Breast epithelium (tissue), 3 donors: ENCODE results near the gene SLC5A6.

Experiments used
- CTCF ChIP-seq, 3 donors: fragments of 450-650 bp; IDR thresholded peaks; one replicate each; pipeline ENCODE4 v1.5.1; 2016 to 2017; ENCODE audit warnings: antibody characterized with exemption in 3 of 3, mild to moderate bottlenecking in 3 of 3, moderate library complexity in 3 of 3
- POLR2A ChIP-seq: fragments of 450-650 bp; IDR thresholded peaks from one replicate; pipeline ENCODE4 v1.6.1; 2016; ENCODE audit warnings: antibody characterized with exemption, mild to moderate bottlenecking, moderate library complexity
- POLR2AphosphoS5 ChIP-seq, 3 donors: sonication (generic); formaldehyde crosslinking; IDR thresholded peaks; one replicate each; pipeline ENCODE4 v1.6.1; 2017; ENCODE audit warnings: antibody characterized with exemption in 3 of 3

DNA sequence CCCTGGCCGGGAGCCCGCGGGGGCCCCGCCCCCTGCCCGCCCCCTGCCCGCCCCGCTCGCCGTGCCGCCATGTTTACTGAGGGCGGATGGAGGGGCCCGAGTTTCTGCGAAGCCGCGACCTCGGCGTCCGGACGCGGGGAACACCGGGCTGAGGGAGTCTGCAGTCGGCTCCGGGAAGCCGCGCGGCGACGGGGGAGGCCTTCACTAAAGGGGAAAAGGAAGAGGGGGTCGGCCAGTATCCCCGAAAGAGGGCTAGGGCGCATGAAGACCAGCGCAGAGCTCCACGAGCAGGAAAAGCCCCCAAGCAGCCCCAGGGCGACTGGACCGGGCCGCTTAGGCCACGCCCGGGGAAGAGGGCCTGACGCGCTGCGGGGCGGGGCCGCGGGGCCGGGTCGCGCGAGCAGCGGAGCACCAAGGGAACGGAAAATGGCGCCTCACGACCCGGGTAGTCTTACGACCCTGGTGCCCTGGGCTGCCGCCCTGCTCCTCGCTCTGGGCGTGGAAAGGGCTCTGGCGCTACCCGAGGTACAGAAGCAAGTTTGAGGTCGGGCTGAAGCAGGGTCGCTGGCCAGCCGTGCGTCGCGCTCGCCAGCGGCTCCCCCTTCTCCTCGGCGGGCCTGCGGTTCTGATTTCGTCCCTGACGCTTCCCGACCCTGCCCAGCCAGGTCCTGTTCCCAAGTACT is at the start of gene SLC5A6, which contains the start of gene ATRAID:
- no peak for TF ChIP-seq CTCF (IDR thresholded peaks at IDR 0.05)
- peak; percentile 79 to 91 (median 83) for TF ChIP-seq POLR2AphosphoS5 (IDR thresholded peaks at IDR 0.05)
- peak; percentile 85 for TF ChIP-seq POLR2A
